Endothelial cell of umbilical vein (primary cell): ENCODE results near the gene APH1A. TPM values are rescaled to one million over a fixed set of nuclear protein-coding genes. Genes with fewer than 3 reads are reported as not detected.

Experiments
- BruUV-seq: library from RNA; stranded (reverse); fragments of 400-500 nt; replicated peaks from 2 replicates; lab custom pipeline; 2021; lab: Mats Ljungman, UMichigan
- CTCF ChIA-PET: fragments of 300-600, 350-600 bp; sonication (Branson Sonifier 250); formaldehyde crosslinking; loops from one replicate; lab custom pipeline; 2021; ENCODE audit warnings: antibody characterized with exemption, inconsistent platforms; lab: Charles Lee
- POLR2A ChIA-PET: fragments of 300-600, 350-600 bp; sonication (Branson Sonifier 250); formaldehyde crosslinking; loops from one replicate; lab custom pipeline; 2021; ENCODE audit warnings: antibody characterized with exemption, inconsistent platforms; lab: Charles Lee
- DNase-seq: peaks from one replicate; pipeline ENCODE4 v3.0.0-alpha.2; 2011; ENCODE audit warnings: low read depth, low spot score
- FAIRE-seq: peaks from 2 replicates; lab custom pipeline; 2011; peaks lifted over from hg19 to GRCh38; lab: Jason Lieb, UNC
- H2AFZ ChIP-seq: 2 replicates; pipeline ENCODE4 v1.6.0; 2012; ENCODE audit warnings: low read depth, low read length, control low read depth, inconsistent platforms
- H3K27ac ChIP-seq: 2 replicates; pipeline ENCODE4 v1.5.1; 2011; ENCODE audit warnings: low read depth, mild to moderate bottlenecking, control low read depth, low read length, moderate library complexity; ENCODE audit not compliant: insufficient read depth
- H3K27me3 ChIP-seq, 2 experiments: 2 replicates each; pipeline versions ENCODE4 v1.6.0 to v1.6.1; 2011; ENCODE audit warnings: low read length in 2 of 2, mixed read lengths in 1 of 2; ENCODE audit not compliant: control insufficient read depth in 2 of 2, insufficient read depth in 2 of 2
- H3K36me3 ChIP-seq, 2 experiments: 2 replicates in 1 of 2; 3 replicates in 1 of 2; pipeline ENCODE4 v1.5.1; 2011; ENCODE audit warnings: low read length in 2 of 2, mild to moderate bottlenecking in 1 of 2, moderate library complexity in 1 of 2; ENCODE audit not compliant: control insufficient read depth in 2 of 2, insufficient read depth in 2 of 2; ENCODE audit errors: extremely low read depth in 1 of 2
- H3K4me1 ChIP-seq: 3 replicates; pipeline ENCODE4 v1.5.1; 2011; ENCODE audit warnings: mild to moderate bottlenecking, low read length; ENCODE audit not compliant: control insufficient read depth, insufficient read depth; ENCODE audit errors: extremely low read depth
- H3K4me2 ChIP-seq: 2 replicates; pipeline ENCODE4 v1.6.1; 2011; ENCODE audit warnings: low read length, control low read depth, mixed read lengths; ENCODE audit not compliant: insufficient read depth
- H3K4me3 ChIP-seq, 3 experiments: fragments of 200-600 bp in 1 of 3; sonication (generic), shearing (Covaris generic) in 1 of 3; replicated peaks in 1 of 3; 2 replicates each; pipeline ENCODE4 v1.5.1; 2011 to 2016; ENCODE audit warnings: control low read depth in 3 of 3, low read length in 3 of 3, mild to moderate bottlenecking in 2 of 3, inconsistent platforms in 1 of 3, low read depth in 1 of 3, moderate library complexity in 1 of 3; ENCODE audit not compliant: insufficient read depth in 1 of 3
- H3K79me2 ChIP-seq: 2 replicates; pipeline ENCODE4 v1.6.0; 2012; ENCODE audit warnings: low read length, inconsistent platforms; ENCODE audit not compliant: control insufficient read depth, insufficient read depth
- H3K9ac ChIP-seq: replicated peaks from 2 replicates; pipeline ENCODE3; 2011; ENCODE audit warnings: low read length, control low read depth; ENCODE audit not compliant: insufficient read depth; ENCODE audit errors: extremely low read depth
- H3K9me1 ChIP-seq: replicated peaks from 3 replicates; pipeline ENCODE4 v1.6.0; 2011; ENCODE audit warnings: mild to moderate bottlenecking, low read length; ENCODE audit not compliant: control insufficient read depth, insufficient read depth; ENCODE audit errors: extremely low read depth
- H3K9me3 ChIP-seq: replicated peaks from 2 replicates; pipeline ENCODE4 v1.5.1; 2012; ENCODE audit warnings: low read length, inconsistent platforms; ENCODE audit not compliant: control insufficient read depth, insufficient read depth
- H4K20me1 ChIP-seq: replicated peaks from 2 replicates; pipeline ENCODE3; 2011; ENCODE audit warnings: mild to moderate bottlenecking, low read length; ENCODE audit not compliant: control insufficient read depth, insufficient read depth; ENCODE audit errors: extremely low read depth
- CTCF ChIP-seq, 2 donors: IDR thresholded peaks; 1 replicate in 1 of 2; 2 replicates in 1 of 2; pipeline ENCODE4 v1.5.1; 2011; ENCODE audit warnings: low read length in 2 of 2, mild to moderate bottlenecking in 2 of 2, moderate library complexity in 2 of 2, control low read depth in 1 of 2, inconsistent platforms in 1 of 2, low read depth in 1 of 2; ENCODE audit not compliant: insufficient read depth in 1 of 2; ENCODE audit errors: extremely low read depth in 1 of 2
- FOS ChIP-seq: IDR thresholded peaks from 2 replicates; pipeline ENCODE4 v1.6.1; 2011; ENCODE audit warnings: mild to moderate bottlenecking, low read length, moderate library complexity, borderline replicate concordance; ENCODE audit not compliant: insufficient read depth
- GATA2 ChIP-seq: IDR thresholded peaks from 2 replicates; pipeline ENCODE4 v1.7.0; 2011; ENCODE audit warnings: low read depth, mild to moderate bottlenecking, moderate library complexity, mixed read lengths, low read length; ENCODE audit not compliant: insufficient read length, insufficient read depth
- JUN ChIP-seq: IDR thresholded peaks from 2 replicates; pipeline ENCODE4 v1.6.1; 2011; ENCODE audit warnings: borderline replicate concordance, low read depth; ENCODE audit not compliant: insufficient read length, insufficient read depth
- MAX ChIP-seq: IDR thresholded peaks from 2 replicates; pipeline ENCODE4 v1.6.1; 2011; ENCODE audit not compliant: insufficient read depth, insufficient read length
- MYC ChIP-seq: IDR thresholded peaks from one replicate; pipeline ENCODE4 v1.6.1; 2011; ENCODE audit warnings: mild to moderate bottlenecking, low read depth, low read length
- POLR2A ChIP-seq: IDR thresholded peaks from 2 replicates; pipeline ENCODE4 v1.6.1; 2012; ENCODE audit warnings: low read depth, mild to moderate bottlenecking, control low read depth, low read length
- POLR2AphosphoS5 ChIP-seq: IDR thresholded peaks from 2 replicates; pipeline ENCODE4 v1.6.1; 2012; ENCODE audit warnings: low read depth, mild to moderate bottlenecking, control low read depth, low read length, moderate library complexity; ENCODE audit not compliant: insufficient read depth
- dilution Hi-C: fragments of 300-500 bp; cut with MboI; formaldehyde crosslinking; loops from one replicate; pipeline ENCODE4 v1.15.0; 2019; ENCODE audit warnings: low sequenced_read_pairs; ENCODE audit not compliant: extremely low pct_ligation_motif_present
- intact Hi-C: fragments of 100-400 bp; cut with micrococcal nuclease; formaldehyde crosslinking; loops from one replicate; pipeline ENCODE4 v1.10.0; 2022
- polyA plus RNA-seq, 4 experiments: library from polyadenylated mRNA; depleted of rRNA in 3 of 4; stranded (reverse) in 3 of 4; unstranded in 1 of 4; fragments of >200 nt; gene quantifications; 2 replicates each; pipeline versions ENCODE4 v1.2.1 to v1.2.3, GENCODE V29; 2011 to 2012; ENCODE audit warnings: missing spikeins in 1 of 4
- total RNA-seq: library from RNA; stranded (reverse); gene quantifications from 2 replicates; pipeline ENCODE4 v1.2.3, GENCODE V29; 2021

APH1A gene
- total and polyA plus RNA-seq, 2 donors (not counting 3 experiments of a cell fraction or from before 2014, with no cell fraction given), result 165 to 325 TPM

- DNase-seq (no peak), FAIRE-seq (no peak)
- ChIA-PET POLR2A (no interaction called here), CTCF (no interaction called here)
- peaks cover 12% of the 10 kb centered on the region in 2 experiments for H3K36me3 ChIP-seq
- H3K27me3 ChIP-seq, result no peaks in the 10 kb centered on the region
- intact Hi-C loops (no loop called here), dilution Hi-C loops (no loop called here)
- H3K9me3 ChIP-seq, result no peaks in the 10 kb centered on the region
- H3K79me2 ChIP-seq, result peaks cover 2% of the 10 kb centered on the region
- H3K9ac ChIP-seq, result no peak overlapping the region
- no peak overlapping the region for H2AFZ ChIP-seq
- BruUV-seq, result no TSS peak
- H3K9me1 ChIP-seq, result no peaks in the 10 kb centered on the region
- no peak overlapping the region for H3K27ac ChIP-seq
- H3K4me1 ChIP-seq, result no peaks in the 10 kb centered on the region
- H3K4me2 ChIP-seq, result no peak overlapping the region
- H4K20me1 ChIP-seq, result no peaks in the 10 kb centered on the region
- H3K4me3 ChIP-seq, result no peak overlapping the region
- TF ChIP-seq FOS (no peak), MAX (no peak)
These were observed 34.1 kb upstream of the APH1A start for GRCh38 chr1:150302902-150303301.

GRCh38 chr1:150302338-150302737, 33.5 kb upstream of the APH1A start:
- POLR2A ChIA-PET, result no interaction called here
- CTCF ChIA-PET, result no interaction called here
- no peak for FAIRE-seq

More at GRCh38 chr1:150302338-150302737, 33.5 kb upstream of the APH1A start:
- Histone ChIP-seq H3K27ac (no peak overlapping the region), H3K27me3 (no peaks in the 10 kb centered on the region), H3K4me3 (no peak overlapping the region), H3K4me1 (no peaks in the 10 kb centered on the region), H4K20me1 (no peaks in the 10 kb centered on the region), H3K4me2 (no peak overlapping the region), H3K36me3 (peaks cover 9 to 12% of the 10 kb centered on the region in 2 experiments), H3K9me1 (no peaks in the 10 kb centered on the region), H3K9ac (no peak overlapping the region), H3K9me3 (no peaks in the 10 kb centered on the region), H2AFZ (no peak overlapping the region), H3K79me2 (peaks cover 5% of the 10 kb centered on the region)
- dilution Hi-C loops (no loop called here), intact Hi-C loops (no loop called here)
- no peak for TF ChIP-seq MAX
- TF ChIP-seq MYC, result no peak
- no peak for TF ChIP-seq GATA2
- TF ChIP-seq JUN, result no peak
- TF ChIP-seq POLR2AphosphoS5, result no peak
- TF ChIP-seq CTCF (IDR thresholded peaks at IDR 0.05; ENCODE audit: extremely low read depth in 1 of 2, insufficient read depth in 1 of 2, low read depth in 1 of 2, low read length in 2 of 2), result no peak
- no peak for TF ChIP-seq POLR2A
- TF ChIP-seq FOS, result no peak
- DNase-seq, result no peak
- BruUV-seq, result no TSS peak
